Nephron (organoid): ENCODE measurements around the gene PTGER1.

Source experiments
- H3K27ac Mint-ChIP-seq, 3 experiments: 2 replicates each; pipeline ENCODE4 v1.8.0; 2020; ENCODE audit warnings: mixed read lengths in 3 of 3, mild to moderate bottlenecking in 2 of 3, moderate library complexity in 1 of 3
- H3K27me3 Mint-ChIP-seq: 2 replicates; pipeline ENCODE4 v1.8.0; 2021; ENCODE audit warnings: low read depth, mild to moderate bottlenecking, moderate library complexity, mixed read lengths
- H3K36me3 Mint-ChIP-seq: 2 replicates; pipeline ENCODE4 v1.8.0; 2020; ENCODE audit warnings: low read depth, mixed read lengths
- H3K4me1 Mint-ChIP-seq: 2 replicates; pipeline ENCODE4 v1.8.0; 2020; ENCODE audit warnings: mixed read lengths
- H3K4me3 Mint-ChIP-seq, 3 experiments: 2 replicates each; pipeline ENCODE4 v1.8.0; 2020; ENCODE audit warnings: mild to moderate bottlenecking in 3 of 3, mixed read lengths in 3 of 3, moderate library complexity in 2 of 3
- H3K9me3 Mint-ChIP-seq: 2 replicates; pipeline ENCODE4 v1.8.0; 2020; ENCODE audit warnings: mixed read lengths
- CTCF ChIP-seq, 3 experiments: fragments of 200-600 bp; sonication (generic); IDR thresholded peaks; one replicate each; pipeline ENCODE4 v1.5.0; 2021; ENCODE audit warnings: antibody characterized with exemption in 3 of 3; ENCODE audit not compliant: unreplicated experiment in 3 of 3

PTGER1 gene

GRCh38 chr19:14475251-14476073 lies at the start of gene PTGER1:
TSS of gene PTGER1 (minus strand) at chr19:14475354. CDS start at chr19:14474320, 1,034 bp downstream.
- Mint-ChIP-seq H3K4me1 (peaks cover 27% of the 10 kb centered on the region), H3K27me3 (peaks cover 5% of the 10 kb centered on the region), H3K27ac (peak within 1 kb of the TSS in 2 of 3 experiments; percentile 97 to 98), H3K36me3 (peaks cover 8% of the 10 kb centered on the region), H3K9me3 (no peaks in the 10 kb centered on the region), H3K4me3 (peak within 1 kb of the TSS; percentile 41 to 54 (median 48))
- peak in 2 of 3 experiments; percentile 25 to 37 for TF ChIP-seq CTCF (IDR thresholded peaks at IDR 0.05; ENCODE audit: unreplicated experiment in 3 of 3)

- peak overlapping the region in 2 of 3 experiments; percentile 79 to 93 for H3K27ac Mint-ChIP-seq
- peaks cover 13% of the 10 kb centered on the region for H3K36me3 Mint-ChIP-seq
- H3K4me3 Mint-ChIP-seq: peak overlapping the region in 1 of 3 experiments; percentile 27
- no peaks in the 10 kb centered on the region for H3K27me3 Mint-ChIP-seq
- TF ChIP-seq CTCF (IDR thresholded peaks at IDR 0.05; ENCODE audit: unreplicated experiment in 3 of 3): no peak
- peaks cover 41% of the 10 kb centered on the region for H3K4me1 Mint-ChIP-seq
- H3K9me3 Mint-ChIP-seq: no peaks in the 10 kb centered on the region
These were observed 45.4 kb upstream of the PTGER1 start for GRCh38 chr19:14520543-14520942.

- Mint-ChIP-seq H3K4me1 (peaks cover 47% of the 10 kb centered on the region), H3K36me3 (peaks cover 19% of the 10 kb centered on the region), H3K27me3 (no peaks in the 10 kb centered on the region), H3K9me3 (no peaks in the 10 kb centered on the region), H3K27ac (peak overlapping the region; percentile 79 to 96 (median 93)), H3K4me3 (peak overlapping the region; percentile 86 to 93 (median 88))
- TF ChIP-seq CTCF (IDR thresholded peaks at IDR 0.05; ENCODE audit: unreplicated experiment in 3 of 3): no peak
These were observed 44.8 kb upstream of the PTGER1 start for GRCh38 chr19:14519860-14520407.

- Mint-ChIP-seq H3K27me3 (no peaks in the 10 kb centered on the region), H3K36me3 (peaks cover 25% of the 10 kb centered on the region), H3K9me3 (no peaks in the 10 kb centered on the region), H3K27ac (peak overlapping the region; percentile 79 to 96 (median 93)), H3K4me3 (peak overlapping the region; percentile 86 to 93 (median 88)), H3K4me1 (peaks cover 53% of the 10 kb centered on the region)
- no peak for TF ChIP-seq CTCF (IDR thresholded peaks at IDR 0.05; ENCODE audit: unreplicated experiment in 3 of 3)
These were observed 44.2 kb upstream of the PTGER1 start for GRCh38 chr19:14519245-14519859.

- Mint-ChIP-seq H3K36me3 (peaks cover 30% of the 10 kb centered on the region), H3K27me3 (no peaks in the 10 kb centered on the region), H3K27ac (peak within 1 kb of the TSS; percentile 82 to 96 (median 93)), H3K4me1 (peaks cover 53% of the 10 kb centered on the region), H3K4me3 (peak within 1 kb of the TSS; percentile 88 to 98 (median 95)), H3K9me3 (no peaks in the 10 kb centered on the region)
- no peak for TF ChIP-seq CTCF (IDR thresholded peaks at IDR 0.05; ENCODE audit: unreplicated experiment in 3 of 3)
These were observed 42.8 kb upstream of the PTGER1 start, which contains the start of gene DNAJB1 for GRCh38 chr19:14517840-14518505. TSS of gene DNAJB1 (minus strand) at chr19:14518397. CDS start at chr19:14518349, 48 bp downstream.
